ENCODE data around the gene SCGB3A2.
"Not testable (repeated sequence)": the region's sequence is repeated elsewhere in the genome, so short reads cannot be mapped to it uniquely, and the experiment has no call there.

Gene SCGB3A2

GRCh38 chr5:147863454-147864158, 14.9 kb upstream of the SCGB3A2 start:
- H3K4me1 ChIP-seq (ENCODE audit: control insufficient read depth, insufficient read depth, low read length), result peaks cover 56% of the 10 kb centered on the region

GRCh38 chr5:147869112-147869511, 9.4 kb upstream of the SCGB3A2 start:
- Histone ChIP-seq H3K27me3 (ENCODE audit: control insufficient read depth, insufficient read depth, low read length) (no peaks in the 10 kb centered on the region), H3K36me3 (ENCODE audit: control insufficient read depth, insufficient read depth, low read length) (peaks cover 39% of the 10 kb centered on the region), H3K9me3 (ENCODE audit: control insufficient read depth, insufficient read depth, low read length) (no peaks in the 10 kb centered on the region), H3K4me3 (ENCODE audit: low read depth, low read length) (peak overlapping the region; percentile 45), H3K9ac (ENCODE audit: low read depth, low read length) (peak overlapping the region; percentile 93), H3K27ac (ENCODE audit: low read depth, low read length) (peak overlapping the region; percentile 99), H3K4me1 (ENCODE audit: control insufficient read depth, insufficient read depth, low read length) (peaks cover 21% of the 10 kb centered on the region)

More at GRCh38 chr5:147863454-147864158, 14.9 kb upstream of the SCGB3A2 start:
- H3K9ac ChIP-seq (ENCODE audit: low read depth, low read length), result no peak overlapping the region
- H3K4me3 ChIP-seq (ENCODE audit: low read depth, low read length), result no peak overlapping the region
- H3K9me3 ChIP-seq (ENCODE audit: control insufficient read depth, insufficient read depth, low read length), result no peaks in the 10 kb centered on the region
- peak overlapping the region; percentile 17 for H3K27ac ChIP-seq (ENCODE audit: low read depth, low read length)
- no peaks in the 10 kb centered on the region for H3K27me3 ChIP-seq (ENCODE audit: control insufficient read depth, insufficient read depth, low read length)
- peaks cover 49% of the 10 kb centered on the region for H3K36me3 ChIP-seq (ENCODE audit: control insufficient read depth, insufficient read depth, low read length)

- H3K4me3 ChIP-seq (ENCODE audit: low read depth, low read length), result peak overlapping the region; percentile 50
- peaks cover 33% of the 10 kb centered on the region for H3K36me3 ChIP-seq (ENCODE audit: control insufficient read depth, insufficient read depth, low read length)
- H3K9me3 ChIP-seq (ENCODE audit: control insufficient read depth, insufficient read depth, low read length); H3K27me3 ChIP-seq (ENCODE audit: control insufficient read depth, insufficient read depth, low read length): not testable (repeated sequence)
- peak overlapping the region; percentile 93 for H3K9ac ChIP-seq (ENCODE audit: low read depth, low read length)
- H3K4me1 ChIP-seq (ENCODE audit: control insufficient read depth, insufficient read depth, low read length), result peaks cover 23% of the 10 kb centered on the region
- peak overlapping the region; percentile 99 for H3K27ac ChIP-seq (ENCODE audit: low read depth, low read length)
These were observed 8.6 kb upstream of the SCGB3A2 start for GRCh38 chr5:147869892-147870291.

GRCh38 chr5:147871980-147872549, 6.4 kb upstream of the SCGB3A2 start:
- not testable (repeated sequence) for H3K27me3 ChIP-seq (ENCODE audit: control insufficient read depth, insufficient read depth, low read length); H3K9me3 ChIP-seq (ENCODE audit: control insufficient read depth, insufficient read depth, low read length)
- peak overlapping the region; percentile 98 for H3K9ac ChIP-seq (ENCODE audit: low read depth, low read length)
- H3K4me1 ChIP-seq (ENCODE audit: control insufficient read depth, insufficient read depth, low read length), result peaks cover 44% of the 10 kb centered on the region
- peak overlapping the region; percentile 84 for H3K4me3 ChIP-seq (ENCODE audit: low read depth, low read length)
- peak overlapping the region; percentile 88 for H3K27ac ChIP-seq (ENCODE audit: low read depth, low read length)
- peaks cover 25% of the 10 kb centered on the region for H3K36me3 ChIP-seq (ENCODE audit: control insufficient read depth, insufficient read depth, low read length)

GRCh38 chr5:147872744-147873435, 5.6 kb upstream of the SCGB3A2 start:
- not testable (repeated sequence) for H3K27me3 ChIP-seq (ENCODE audit: control insufficient read depth, insufficient read depth, low read length); H3K9me3 ChIP-seq (ENCODE audit: control insufficient read depth, insufficient read depth, low read length)
- Histone ChIP-seq H3K36me3 (ENCODE audit: control insufficient read depth, insufficient read depth, low read length) (peaks cover 20% of the 10 kb centered on the region), H3K4me3 (ENCODE audit: low read depth, low read length) (peak overlapping the region; percentile 84), H3K9ac (ENCODE audit: low read depth, low read length) (peak overlapping the region; percentile 98), H3K4me1 (ENCODE audit: control insufficient read depth, insufficient read depth, low read length) (peaks cover 45% of the 10 kb centered on the region), H3K27ac (ENCODE audit: low read depth, low read length) (peak overlapping the region; percentile 100)

GRCh38 chr5:147874118-147874875, 4.2 kb upstream of the SCGB3A2 start:
- Histone ChIP-seq H3K4me3 (ENCODE audit: low read depth, low read length) (peak overlapping the region; percentile 84), H3K9ac (ENCODE audit: low read depth, low read length) (peak overlapping the region; percentile 98), H3K27ac (ENCODE audit: low read depth, low read length) (peak overlapping the region; percentile 100), H3K4me1 (ENCODE audit: control insufficient read depth, insufficient read depth, low read length) (peaks cover 43% of the 10 kb centered on the region), H3K36me3 (ENCODE audit: control insufficient read depth, insufficient read depth, low read length) (peaks cover 16% of the 10 kb centered on the region)
- not testable (repeated sequence) for H3K9me3 ChIP-seq (ENCODE audit: control insufficient read depth, insufficient read depth, low read length); H3K27me3 ChIP-seq (ENCODE audit: control insufficient read depth, insufficient read depth, low read length)

GRCh38 chr5:147874910-147875367, 3.6 kb upstream of the SCGB3A2 start:
- Histone ChIP-seq H3K9ac (ENCODE audit: low read depth, low read length) (peak overlapping the region; percentile 81), H3K27ac (ENCODE audit: low read depth, low read length) (peak overlapping the region; percentile 100), H3K27me3 (ENCODE audit: control insufficient read depth, insufficient read depth, low read length) (no peaks in the 10 kb centered on the region), H3K9me3 (ENCODE audit: control insufficient read depth, insufficient read depth, low read length) (no peaks in the 10 kb centered on the region), H3K4me3 (ENCODE audit: low read depth, low read length) (peak overlapping the region; percentile 84), H3K36me3 (ENCODE audit: control insufficient read depth, insufficient read depth, low read length) (peaks cover 12% of the 10 kb centered on the region), H3K4me1 (ENCODE audit: control insufficient read depth, insufficient read depth, low read length) (peaks cover 38% of the 10 kb centered on the region)

GRCh38 chr5:147876141-147876540, 2.4 kb upstream of the SCGB3A2 start:
- peaks cover 38% of the 10 kb centered on the region for H3K4me1 ChIP-seq (ENCODE audit: control insufficient read depth, insufficient read depth, low read length)
- no peak overlapping the region for H3K9ac ChIP-seq (ENCODE audit: low read depth, low read length)
- H3K27me3 ChIP-seq (ENCODE audit: control insufficient read depth, insufficient read depth, low read length), result no peaks in the 10 kb centered on the region
- H3K36me3 ChIP-seq (ENCODE audit: control insufficient read depth, insufficient read depth, low read length), result peaks cover 11% of the 10 kb centered on the region
- H3K27ac ChIP-seq (ENCODE audit: low read depth, low read length), result peak overlapping the region; percentile 100
- no peak overlapping the region for H3K4me3 ChIP-seq (ENCODE audit: low read depth, low read length)
- no peaks in the 10 kb centered on the region for H3K9me3 ChIP-seq (ENCODE audit: control insufficient read depth, insufficient read depth, low read length)

GRCh38 chr5:147876626-147877025, 1.9 kb upstream of the SCGB3A2 start:
- no peaks in the 10 kb centered on the region for H3K9me3 ChIP-seq (ENCODE audit: control insufficient read depth, insufficient read depth, low read length)
- H3K27me3 ChIP-seq (ENCODE audit: control insufficient read depth, insufficient read depth, low read length), result no peaks in the 10 kb centered on the region
- H3K27ac ChIP-seq (ENCODE audit: low read depth, low read length), result no peak overlapping the region
- H3K9ac ChIP-seq (ENCODE audit: low read depth, low read length), result no peak overlapping the region
- H3K36me3 ChIP-seq (ENCODE audit: control insufficient read depth, insufficient read depth, low read length), result peaks cover 6% of the 10 kb centered on the region
- H3K4me1 ChIP-seq (ENCODE audit: control insufficient read depth, insufficient read depth, low read length), result peaks cover 38% of the 10 kb centered on the region
- no peak overlapping the region for H3K4me3 ChIP-seq (ENCODE audit: low read depth, low read length)

- no peaks in the 10 kb centered on the region for H3K9me3 ChIP-seq (ENCODE audit: control insufficient read depth, insufficient read depth, low read length)
- H3K9ac ChIP-seq (ENCODE audit: low read depth, low read length), result no peak overlapping the region
- no peaks in the 10 kb centered on the region for H3K27me3 ChIP-seq (ENCODE audit: control insufficient read depth, insufficient read depth, low read length)
- no peak overlapping the region for H3K4me3 ChIP-seq (ENCODE audit: low read depth, low read length)
- H3K4me1 ChIP-seq (ENCODE audit: control insufficient read depth, insufficient read depth, low read length), result peaks cover 42% of the 10 kb centered on the region
- no peak overlapping the region for H3K27ac ChIP-seq (ENCODE audit: low read depth, low read length)
- H3K36me3 ChIP-seq (ENCODE audit: control insufficient read depth, insufficient read depth, low read length), result peaks cover 9% of the 10 kb centered on the region; the same call in 1 of the 2 replicates
These were observed 1.3 kb downstream of the SCGB3A2 start for GRCh38 chr5:147879784-147880183.

Data from HUES48 (cell line).